H1 (cell line): ENCODE measurements around the gene STIM2. TPM values are rescaled to one million over a fixed set of nuclear protein-coding genes. Genes with fewer than 3 reads are reported as not detected.

Source experiments
- CTCF ChIA-PET: fragments of 300-600 bp; sonication (Branson Sonifier 250); formaldehyde crosslinking; loops from one replicate; lab custom pipeline; 2021; ENCODE audit not compliant: partially characterized antibody; lab: Charles Lee
- POLR2A ChIA-PET: fragments of 300-600 bp; sonication (Branson Sonifier 250); formaldehyde crosslinking; loops from one replicate; lab custom pipeline; 2021; ENCODE audit warnings: inconsistent platforms; ENCODE audit not compliant: partially characterized antibody; lab: Charles Lee
- DNase-seq, 2 experiments: peaks; one replicate each; pipeline versions ENCODE4 v3.0.0 to v3.0.0-alpha.2; 2010 to 2022; ENCODE audit warnings: low spot score in 2 of 2, low read depth in 1 of 2, mixed read lengths in 1 of 2
- FAIRE-seq: peaks from 2 replicates; lab custom pipeline; 2011; peaks lifted over from hg19 to GRCh38; lab: Jason Lieb, UNC
- H2AFZ ChIP-seq: 2 replicates; pipeline ENCODE4 v1.8.1; 2012; ENCODE audit warnings: low read length, inconsistent platforms
- H2AK5ac ChIP-seq: 2 replicates; pipeline ENCODE4 v1.6.1; 2013; ENCODE audit warnings: low read depth, low read length
- H2BK120ac ChIP-seq: replicated peaks from 2 replicates; pipeline ENCODE3; 2013; ENCODE audit warnings: low read depth, low read length, inconsistent platforms
- H2BK12ac ChIP-seq: 2 replicates; pipeline ENCODE4 v1.6.1; 2013; ENCODE audit warnings: low read depth, low read length
- H2BK15ac ChIP-seq: 2 replicates; pipeline ENCODE4 v1.6.1; 2013; ENCODE audit warnings: low read length
- H2BK20ac ChIP-seq: 2 replicates; pipeline ENCODE4 v1.6.1; 2013; ENCODE audit warnings: low read length
- H2BK5ac ChIP-seq: 2 replicates; pipeline ENCODE4 v1.6.1; 2013; ENCODE audit warnings: low read depth, low read length
- H3K14ac ChIP-seq: 2 replicates; pipeline ENCODE4 v1.6.1; 2013; ENCODE audit warnings: inconsistent platforms; ENCODE audit not compliant: insufficient read length
- H3K18ac ChIP-seq: 2 replicates; pipeline ENCODE4 v1.6.1; 2013; ENCODE audit warnings: low read length; ENCODE audit errors: extremely low read depth
- H3K23ac ChIP-seq: 2 replicates; pipeline ENCODE4 v1.6.1; 2013; ENCODE audit warnings: inconsistent platforms; ENCODE audit not compliant: insufficient read length
- H3K23me2 ChIP-seq: 2 replicates; pipeline ENCODE4 v1.6.1; 2013; ENCODE audit warnings: low read depth, low read length
- H3K27ac ChIP-seq: 2 replicates; pipeline ENCODE4 v1.6.1; 2011; ENCODE audit warnings: low read depth, low read length, inconsistent platforms
- H3K27me3 ChIP-seq, 4 experiments: replicated peaks in 1 of 4; 1 replicate in 1 of 4; 2 replicates in 3 of 4; pipeline versions ENCODE4 v1.6.1 to v1.8.1; 2011 to 2013; ENCODE audit warnings: low read length in 3 of 4, mild to moderate bottlenecking in 3 of 4, inconsistent platforms in 2 of 4, mixed read lengths in 2 of 4, moderate library complexity in 1 of 4; ENCODE audit not compliant: control insufficient read depth in 3 of 4, insufficient read depth in 3 of 4; ENCODE audit errors: extremely low read depth in 1 of 4
- H3K36me3 ChIP-seq, 4 experiments: 2 replicates each; pipeline versions ENCODE4 v1.6.1 to v1.8.1; 2011 to 2013; ENCODE audit warnings: mild to moderate bottlenecking in 4 of 4, low read length in 3 of 4, moderate library complexity in 2 of 4, control low read depth in 1 of 4, inconsistent platforms in 1 of 4; ENCODE audit not compliant: insufficient read depth in 4 of 4, control insufficient read depth in 2 of 4
- H3K4ac ChIP-seq: replicated peaks from 2 replicates; pipeline ENCODE3; 2013; ENCODE audit warnings: low read length, low read depth, mixed read lengths, inconsistent platforms; ENCODE audit not compliant: insufficient read length
- H3K4me1 ChIP-seq, 4 experiments: replicated peaks in 1 of 4; 1 replicate in 1 of 4; 2 replicates in 3 of 4; pipeline versions ENCODE4 v1.6.1 to v1.8.1; 2011 to 2013; ENCODE audit warnings: low read length in 3 of 4, inconsistent platforms in 2 of 4, mixed read lengths in 1 of 4; ENCODE audit not compliant: insufficient read depth in 4 of 4, control insufficient read depth in 3 of 4
- H3K4me2 ChIP-seq, 2 experiments: 2 replicates each; pipeline versions ENCODE4 v1.6.1 to v1.8.1; 2011 to 2013; ENCODE audit warnings: low read depth in 2 of 2, low read length in 2 of 2, control low read depth in 1 of 2, inconsistent platforms in 1 of 2, mild to moderate bottlenecking in 1 of 2; ENCODE audit not compliant: insufficient read depth in 1 of 2
- H3K4me3 ChIP-seq, 4 experiments: fragments of 200-600, 300-600 bp in 1 of 4; sonication (generic), shearing (Covaris generic), sonication (Bioruptor Twin) in 1 of 4; 2 replicates each; pipeline versions ENCODE4 v1.5.1 to v1.8.1; 2011 to 2016; ENCODE audit warnings: low read length in 4 of 4, low read depth in 3 of 4, control low read depth in 2 of 4, inconsistent platforms in 2 of 4, mild to moderate bottlenecking in 2 of 4, mixed read lengths in 1 of 4, moderate library complexity in 1 of 4; ENCODE audit not compliant: insufficient read depth in 2 of 4; ENCODE audit errors: extremely low read depth in 1 of 4
- H3K56ac ChIP-seq: replicated peaks from 2 replicates; pipeline ENCODE3; 2013; ENCODE audit warnings: low read depth, mild to moderate bottlenecking, mixed read lengths, low read length, inconsistent platforms; ENCODE audit not compliant: insufficient read length
- H3K79me1 ChIP-seq: 2 replicates; pipeline ENCODE4 v1.6.1; 2013; ENCODE audit warnings: low read depth, low read length, control low read depth
- H3K79me2 ChIP-seq, 2 experiments: 2 replicates each; pipeline versions ENCODE4 v1.6.1 to v1.8.1; 2012 to 2013; ENCODE audit warnings: low read length in 2 of 2, mild to moderate bottlenecking in 2 of 2, inconsistent platforms in 1 of 2; ENCODE audit not compliant: insufficient read depth in 2 of 2, control insufficient read depth in 1 of 2
- H3K9ac ChIP-seq, 4 experiments: replicated peaks in 1 of 4; 1 replicate in 1 of 4; 2 replicates in 3 of 4; pipeline versions ENCODE4 v1.6.1 to v1.8.1; 2011 to 2013; ENCODE audit warnings: low read depth in 3 of 4, low read length in 3 of 4, control low read depth in 2 of 4, mild to moderate bottlenecking in 2 of 4, moderate library complexity in 2 of 4, inconsistent platforms in 1 of 4; ENCODE audit errors: extremely low read depth in 1 of 4
- H3K9me3 ChIP-seq, 2 experiments: 2 replicates each; pipeline versions ENCODE4 v1.6.1 to v1.8.1; 2012 to 2013; ENCODE audit warnings: mild to moderate bottlenecking in 2 of 2, moderate library complexity in 2 of 2, control low read depth in 1 of 2, inconsistent platforms in 1 of 2, low read depth in 1 of 2, low read length in 1 of 2, mixed read lengths in 1 of 2; ENCODE audit not compliant: insufficient read depth in 2 of 2
- H4K20me1 ChIP-seq, 2 experiments: replicated peaks in 1 of 2; 2 replicates each; pipeline versions ENCODE3 to v1.8.1; 2011 to 2013; ENCODE audit warnings: inconsistent platforms in 2 of 2, low read length in 2 of 2, mild to moderate bottlenecking in 1 of 2; ENCODE audit not compliant: insufficient read depth in 2 of 2, control insufficient read depth in 1 of 2
- H4K5ac ChIP-seq: 2 replicates; pipeline ENCODE4 v1.6.1; 2013; ENCODE audit warnings: low read length, low read depth, mixed read lengths, inconsistent platforms; ENCODE audit not compliant: insufficient read length
- H4K8ac ChIP-seq: 2 replicates; pipeline ENCODE4 v1.8.0; 2013; ENCODE audit warnings: mild to moderate bottlenecking, moderate library complexity, low read length, inconsistent platforms; ENCODE audit not compliant: insufficient read depth; ENCODE audit errors: extremely low read depth
- H4K91ac ChIP-seq: replicated peaks from 2 replicates; pipeline ENCODE3; 2013; ENCODE audit warnings: low read length, mixed read lengths, inconsistent platforms; ENCODE audit not compliant: insufficient read length
- BACH1 ChIP-seq: IDR thresholded peaks from 2 replicates; pipeline ENCODE4 v1.6.1; 2012; ENCODE audit warnings: low read length, improper control_type of control experiment
- BCL11A ChIP-seq, 2 experiments: IDR thresholded peaks; one replicate each; pipeline ENCODE4 v1.6.1; 2011; ENCODE audit warnings: low read depth in 2 of 2, low read length in 2 of 2, mild to moderate bottlenecking in 2 of 2
- CTBP2 ChIP-seq: IDR thresholded peaks from 2 replicates; pipeline ENCODE4 v1.7.0; 2011; ENCODE audit warnings: borderline replicate concordance, mild to moderate bottlenecking, moderate library complexity, mixed read lengths, low read length; ENCODE audit not compliant: insufficient read depth, insufficient read length
- EP300 ChIP-seq, 2 experiments: IDR thresholded peaks; 1 replicate in 1 of 2; 2 replicates in 1 of 2; pipeline ENCODE4 v1.6.1; 2011 to 2012; ENCODE audit warnings: low read depth in 2 of 2, low read length in 2 of 2, mild to moderate bottlenecking in 2 of 2, borderline replicate concordance in 1 of 2, inconsistent platforms in 1 of 2, moderate library complexity in 1 of 2
- EZH2 ChIP-seq: fragments of 200-600 bp; sonication (generic); IDR thresholded peaks from 2 replicates; pipeline ENCODE4 v1.7.1; 2012; ENCODE audit warnings: low read depth, mild to moderate bottlenecking, moderate library complexity, low read length, inconsistent platforms; ENCODE audit not compliant: severe bottlenecking
- JUN ChIP-seq: IDR thresholded peaks from 2 replicates; pipeline ENCODE4 v1.6.1; 2011; ENCODE audit warnings: low read depth, mild to moderate bottlenecking, improper control_type of control experiment, low read length
- KDM4A ChIP-seq: IDR thresholded peaks from one replicate; pipeline ENCODE4 v1.7.1; 2012; ENCODE audit warnings: low read depth, mild to moderate bottlenecking, moderate library complexity, low read length, inconsistent platforms; ENCODE audit not compliant: severe bottlenecking
- KDM5A ChIP-seq: fragments of 200-600 bp; IDR thresholded peaks from 2 replicates; pipeline ENCODE4 v1.7.1; 2012; ENCODE audit warnings: mild to moderate bottlenecking, low read length, inconsistent platforms, mixed read lengths
- SAP30 ChIP-seq: fragments of 300-600 bp; sonication (generic); IDR thresholded peaks from 2 replicates; pipeline ENCODE4 v1.7.1; 2012; ENCODE audit warnings: low read length, moderate library complexity, mild to moderate bottlenecking, inconsistent platforms; ENCODE audit not compliant: insufficient read depth, insufficient replicate concordance
- SIX5 ChIP-seq: IDR thresholded peaks from 2 replicates; pipeline ENCODE4 v1.6.1; 2011; ENCODE audit warnings: mild to moderate bottlenecking, low read depth, low read length
- TBP ChIP-seq: IDR thresholded peaks from 2 replicates; pipeline ENCODE4 v1.6.1; 2011; ENCODE audit warnings: low read depth, low read length, improper control_type of control experiment
- USF2 ChIP-seq: IDR thresholded peaks from 2 replicates; pipeline ENCODE4 v1.6.1; 2011; ENCODE audit warnings: low read length, improper control_type of control experiment
- WGBS, 2 experiments: shearing (Covaris generic) in 1 of 2; methylation state at CpG; one replicate each; pipeline versions ENCODE4 v1.1.6 to v1.1.7; 2013 to 2015; ENCODE audit warnings: low lambda C conversion rate in 2 of 2, mixed read lengths in 2 of 2, inconsistent platforms in 1 of 2, low coverage in 1 of 2, missing lambda C conversion rate in 1 of 2; ENCODE audit not compliant: insufficient replicate concordance in 2 of 2, insufficient coverage in 1 of 2, insufficient read length in 1 of 2; ENCODE audit errors: extremely low coverage in 1 of 2, missing lambda C conversion rate in 1 of 2; 5-methylcytosine and 5-hydroxymethylcytosine counted together
- polyA plus RNA-seq, 7 experiments: library from polyadenylated mRNA; depleted of rRNA in 3 of 7; stranded (reverse) in 5 of 7; unstranded in 2 of 7; fragments of >200 nt in 5 of 7; fragments of 200-250 nt in 2 of 7; gene quantifications; 1 replicate in 5 of 7; 2 replicates in 1 of 7; 4 replicates in 1 of 7; pipeline versions ENCODE4 v1.2.1 to v1.2.3, GENCODE V29; 2011 to 2013; ENCODE audit warnings: missing spikeins in 2 of 7, mixed read lengths in 2 of 7
- total RNA-seq: library from RNA; stranded (reverse); fragmentation: NEBNext Ultra II Directional; extraction: Animal tissue kit (Norgen Biotek cat#: 25700); gene quantifications from 2 replicates; pipeline ENCODE4 v1.2.1, GENCODE V29; 2021

STIM2 gene
- total and polyA plus RNA-seq, 2 of the 8 experiments (the other 6 are each of a cell fraction or from before 2014, with no cell fraction given), result 22.9 to 23.0 TPM

- H3K9ac ChIP-seq, result no peak overlapping the region
- no peak overlapping the region for H4K8ac ChIP-seq
- no peak for DNase-seq
- no peak overlapping the region for H2BK12ac ChIP-seq
- no peak overlapping the region for H2BK120ac ChIP-seq
- CTCF ChIA-PET, result no interaction called here
- no peak overlapping the region for H3K4me2 ChIP-seq
- H3K79me2 ChIP-seq, result no peaks in the 10 kb centered on the region
- peaks cover 1 to 2% of the 10 kb centered on the region in 2 experiments for H4K20me1 ChIP-seq
- no peak for FAIRE-seq
- no peak overlapping the region for H3K56ac ChIP-seq
- no peak overlapping the region for H3K4ac ChIP-seq
- no peak overlapping the region for H2BK20ac ChIP-seq
- no peaks in the 10 kb centered on the region for H3K9me3 ChIP-seq
- peaks cover 0 to 3% (median 0%) of the 10 kb centered on the region in 4 experiments; a peak in 1 of 7 replicates for H3K4me1 ChIP-seq
- no peak for TF ChIP-seq TBP
- no peak for TF ChIP-seq SIX5
- no peak for TF ChIP-seq EZH2
- TF ChIP-seq SAP30, result no peak
- no peak for TF ChIP-seq JUN
- TF ChIP-seq CTBP2, result no peak
- TF ChIP-seq KDM4A, result no peak
- TF ChIP-seq EP300 (IDR thresholded peaks at IDR 0.05; ENCODE audit: borderline replicate concordance in 1 of 2, low read depth in 2 of 2, low read length in 2 of 2), result no peak
- no peak for TF ChIP-seq USF2
- no peak for TF ChIP-seq KDM5A
- no peak for TF ChIP-seq BACH1
- no peak for TF ChIP-seq BCL11A (IDR thresholded peaks at IDR 0.05; ENCODE audit: low read depth in 2 of 2, low read length in 2 of 2)
- TF ChIP-seq, all 59 proteins: peak for 0
- Histone ChIP-seq H3K23me2 (no peaks in the 10 kb centered on the region; the same call in 1 of the 2 replicates), H3K14ac (no peak overlapping the region), H3K27ac (no peak overlapping the region), H3K4me3 (no peak overlapping the region), H2AK5ac (no peak overlapping the region), H2BK5ac (no peak overlapping the region), H3K79me1 (no peaks in the 10 kb centered on the region), H3K18ac (no peak overlapping the region), H3K23ac (no peak overlapping the region), H2BK15ac (no peak overlapping the region), H3K27me3 (peaks cover 0 to 1% (median 0%) of the 10 kb centered on the region in 4 experiments; a peak in 1 of 7 replicates), H4K5ac (no peak overlapping the region), H3K36me3 (no peaks in the 10 kb centered on the region), H4K91ac (no peak overlapping the region), H2AFZ (no peak overlapping the region)
- WGBS, 2 experiments, result 64% methylated on average over 1 of the region's 1 CpG; no CpG with 5 or more reads in 1 of the 2 experiments
- POLR2A ChIA-PET, result interaction anchor here (0.6 kb wide), 1 partner anchor 22 kb away, joined by 3 read pairs; no protein-coding TSS in a partner anchor
Measured at GRCh38 chr4:26959654-26960047, 99.0 kb downstream of the STIM2 start.
